Right forelimb (tissue), 1 donor: ENCODE results near the gene RAB4B.
"Not testable (repeated sequence)": the region's sequence is repeated elsewhere in the genome, so short reads cannot be mapped to it uniquely, and the experiment has no call there.

Source experiments
- DNase-seq: peaks from one replicate; pipeline ENCODE4 v3.0.0-alpha.2; 2018

RAB4B gene, protein sequence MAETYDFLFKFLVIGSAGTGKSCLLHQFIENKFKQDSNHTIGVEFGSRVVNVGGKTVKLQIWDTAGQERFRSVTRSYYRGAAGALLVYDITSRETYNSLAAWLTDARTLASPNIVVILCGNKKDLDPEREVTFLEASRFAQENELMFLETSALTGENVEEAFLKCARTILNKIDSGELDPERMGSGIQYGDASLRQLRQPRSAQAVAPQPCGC

DNA sequence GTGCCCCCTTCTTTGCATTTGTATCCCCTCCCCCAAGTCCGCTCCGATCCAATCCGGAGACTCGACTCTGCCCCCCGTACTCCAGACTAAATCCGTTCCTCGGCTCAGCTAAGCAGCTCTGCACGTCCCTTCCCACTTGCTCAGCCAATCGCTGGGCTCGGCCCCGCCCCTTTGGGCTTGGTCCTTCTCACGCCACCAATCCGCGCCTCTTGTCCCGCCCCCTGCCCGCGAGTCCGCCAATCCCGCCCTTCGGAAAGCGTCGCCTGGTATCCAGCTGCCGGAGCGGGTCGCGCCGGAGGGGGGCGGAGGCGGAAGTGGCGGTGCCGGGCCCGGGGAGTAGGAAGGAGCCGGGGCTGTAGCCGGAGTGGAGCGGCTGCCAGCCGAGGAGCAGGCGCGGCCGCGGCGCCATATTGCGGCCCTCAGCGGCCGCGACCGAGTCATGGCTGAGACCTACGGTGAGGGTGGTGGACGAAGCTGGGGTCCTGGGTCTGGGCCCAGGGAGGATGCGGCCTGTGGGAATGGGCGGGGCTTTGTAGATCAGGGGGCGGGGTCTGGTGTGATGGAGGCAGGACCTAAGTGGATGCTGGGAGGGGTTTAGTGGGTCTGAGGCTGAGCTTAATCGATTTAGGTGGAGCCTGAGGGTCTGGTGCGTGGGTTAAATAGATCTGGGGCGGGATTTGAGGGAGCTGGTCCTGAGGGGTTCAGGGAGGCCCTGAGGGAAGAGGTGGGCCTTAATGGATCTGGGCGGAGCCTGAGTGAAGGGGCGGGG is at the start of gene RAB4B:
TSS of gene RAB4B (plus strand) at position 311 of the 769 bp plus-strand sequence. CDS start at position 440, 129 bp downstream.
- peak; percentile 100 for DNase-seq

DNA sequence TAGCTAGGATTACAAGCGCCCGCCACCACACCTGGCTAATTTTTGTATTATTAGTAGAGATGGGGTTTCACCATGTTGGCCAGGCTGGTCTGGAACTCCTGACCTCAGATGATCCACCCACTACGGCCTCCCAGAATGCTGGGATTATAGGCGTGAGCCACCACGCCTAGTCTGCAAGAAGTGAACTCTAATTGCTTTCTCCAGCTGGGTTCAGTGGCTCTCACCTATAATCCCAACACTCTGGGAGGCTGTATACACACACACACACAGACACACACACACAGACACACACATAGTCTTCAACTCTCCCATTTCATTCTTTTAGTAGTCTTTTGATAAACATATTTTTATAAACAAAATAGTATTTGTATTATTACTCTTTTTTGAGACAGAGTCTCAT is 48.0 kb upstream of the RAB4B start:
- DNase-seq, result not testable (repeated sequence)

DNA sequence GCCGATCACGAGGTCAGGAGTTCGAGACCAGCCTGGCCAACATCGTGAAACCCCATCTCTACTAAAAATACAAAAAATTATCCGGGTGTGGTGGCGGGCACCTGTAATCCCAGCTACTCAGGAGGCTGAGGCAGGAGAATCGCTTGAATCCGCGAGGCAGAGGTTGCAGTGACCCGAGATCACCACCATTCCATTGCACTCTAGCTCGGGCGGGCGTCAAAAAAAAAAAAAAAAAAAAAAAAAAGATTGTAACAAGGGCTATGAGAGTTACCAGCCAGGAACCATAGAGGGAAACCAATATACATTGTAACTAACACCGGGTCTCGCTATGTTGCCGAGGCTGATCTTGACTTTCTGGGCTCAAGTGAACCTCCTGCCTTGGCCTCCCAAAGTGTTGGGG is 45.7 kb upstream of the RAB4B start:
- not testable (repeated sequence) for DNase-seq

DNA sequence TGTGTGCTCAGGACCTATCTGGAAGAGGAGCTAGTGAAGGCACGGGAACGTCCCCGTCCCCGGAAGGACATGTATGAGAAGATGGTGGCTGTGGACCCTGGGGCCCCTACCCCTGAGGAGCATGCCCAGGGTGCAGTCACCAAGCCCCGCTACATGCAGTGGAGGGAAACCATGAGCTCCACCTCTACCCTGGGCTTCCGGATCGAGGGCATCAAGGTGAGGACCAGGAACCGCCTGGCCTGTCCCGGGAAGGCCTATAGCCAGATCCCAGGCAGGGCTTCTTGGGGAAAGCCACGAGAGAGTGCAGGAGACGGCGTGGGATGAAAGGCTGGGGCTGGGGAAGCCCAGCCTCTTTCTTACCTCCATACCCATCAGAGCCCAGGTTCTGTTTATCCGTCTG is 44.9 kb upstream of the RAB4B start:
- no peak for DNase-seq

DNA sequence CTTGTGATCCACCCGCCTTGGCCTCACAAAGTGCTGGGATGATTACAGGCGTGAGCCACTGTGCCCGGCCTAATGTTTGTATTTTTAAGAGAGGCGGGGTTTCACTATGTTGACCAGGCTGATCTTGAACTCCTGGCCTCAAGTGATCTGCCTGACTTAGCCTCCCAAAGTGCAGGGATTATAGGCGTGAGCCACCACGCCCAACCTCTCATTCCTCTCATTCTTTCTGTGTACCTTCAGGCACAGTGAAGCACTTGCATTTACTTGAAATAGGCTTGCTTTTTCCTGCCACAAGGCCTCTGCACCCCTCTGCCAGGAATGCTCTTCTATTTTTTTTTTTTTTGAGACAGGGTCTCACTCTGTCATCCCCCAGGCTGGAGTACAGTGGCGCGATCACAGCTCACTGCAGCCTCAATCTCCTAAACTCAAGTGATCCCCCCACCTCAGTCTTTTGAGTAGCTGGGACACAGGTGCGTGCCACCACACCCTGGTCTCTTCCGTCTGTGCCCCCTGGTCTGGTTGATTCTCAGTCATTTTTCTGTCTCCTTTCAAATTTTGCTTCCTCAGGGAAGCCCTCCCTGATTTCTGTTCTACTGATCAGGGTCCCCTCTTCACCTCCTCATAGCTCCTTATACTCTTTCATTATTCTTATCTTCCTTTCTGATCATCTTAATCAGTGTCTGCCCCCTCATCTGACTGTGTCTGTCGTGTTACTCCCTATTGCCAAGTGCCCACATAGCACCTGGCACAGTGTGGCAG is 42.9 kb upstream of the RAB4B start:
- DNase-seq, result no peak

DNA sequence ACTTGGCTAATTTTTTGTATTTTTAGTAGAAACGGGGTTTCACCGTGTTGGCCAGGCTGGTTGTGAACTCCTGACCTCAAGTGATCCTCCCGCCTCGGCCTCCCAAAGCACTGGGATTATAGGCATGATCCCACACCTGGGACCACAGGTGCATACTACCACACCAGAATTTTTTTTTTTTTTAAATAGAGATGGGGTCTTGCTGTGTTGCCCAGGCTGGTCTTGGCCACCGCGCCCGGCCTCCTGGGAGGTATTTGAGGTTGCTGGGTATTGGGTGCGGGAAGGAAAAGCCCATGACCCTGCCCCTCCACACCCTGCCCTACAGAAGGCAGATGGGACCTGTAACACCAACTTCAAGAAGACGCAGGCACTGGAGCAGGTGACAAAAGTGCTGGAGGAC is 41.4 kb upstream of the RAB4B start:
- no peak for DNase-seq

DNA sequence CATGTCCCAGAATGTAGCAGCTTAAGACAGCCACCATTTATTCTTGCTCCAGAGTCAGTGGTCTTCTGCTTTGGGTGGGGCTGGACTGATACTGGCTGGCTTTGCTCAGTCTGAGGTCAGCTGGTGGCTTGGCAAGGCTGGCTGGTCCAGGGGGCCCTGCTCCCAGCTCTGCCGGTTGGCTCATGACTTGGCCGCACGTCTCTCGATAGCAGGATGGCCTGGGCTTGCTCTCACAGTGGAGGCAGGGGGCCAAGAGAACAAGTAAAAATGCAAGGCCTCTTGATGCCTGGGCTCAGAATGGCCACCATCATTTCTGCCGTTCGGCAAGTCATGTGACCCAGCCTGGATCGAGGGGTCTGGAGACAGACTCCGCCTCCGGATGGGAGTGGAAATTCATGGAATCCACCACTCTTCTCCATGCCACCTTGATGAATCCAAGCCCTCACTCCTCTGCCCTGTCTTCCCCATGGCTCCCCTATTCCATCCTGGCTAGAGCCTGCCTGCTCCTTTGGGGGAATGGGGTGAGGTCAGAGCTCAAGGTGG is 40.9 kb upstream of the RAB4B start:
- no peak for DNase-seq

DNA sequence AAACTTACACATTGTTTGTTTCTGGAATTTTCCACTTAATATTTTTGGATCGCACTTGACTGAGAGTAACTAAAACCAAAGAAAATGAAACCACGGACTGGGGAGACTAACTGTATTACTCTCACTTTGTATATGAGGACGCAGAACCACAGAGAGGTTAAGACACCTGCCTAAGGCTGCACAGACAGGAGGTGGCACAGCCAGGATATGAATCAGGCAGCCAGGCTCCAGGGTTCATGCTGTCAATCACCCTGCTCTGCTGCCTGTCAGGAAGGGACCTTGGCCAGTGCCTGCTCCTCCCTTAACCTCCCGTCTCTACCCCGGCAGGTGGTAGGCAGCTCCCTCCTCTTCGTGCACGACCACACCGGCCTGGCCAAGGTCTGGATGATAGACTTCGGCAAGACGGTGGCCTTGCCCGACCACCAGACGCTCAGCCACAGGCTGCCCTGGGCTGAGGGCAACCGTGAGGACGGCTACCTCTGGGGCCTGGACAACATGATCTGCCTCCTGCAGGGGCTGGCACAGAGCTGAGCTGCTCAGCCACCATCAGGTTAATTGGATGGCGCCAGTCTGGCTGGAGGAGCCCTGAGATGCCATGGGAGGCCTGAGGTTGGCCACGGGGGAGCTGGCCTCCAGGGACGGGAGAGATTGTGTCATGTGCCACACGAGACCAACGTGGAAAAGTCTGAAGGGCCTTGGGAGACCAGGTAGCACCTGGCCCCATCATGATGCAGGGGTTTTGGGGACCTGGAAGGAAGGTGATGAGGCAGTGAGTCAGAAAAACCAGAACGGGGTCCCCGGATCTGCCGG is 38.8 kb upstream of the RAB4B start:
- DNase-seq, result no peak

DNA sequence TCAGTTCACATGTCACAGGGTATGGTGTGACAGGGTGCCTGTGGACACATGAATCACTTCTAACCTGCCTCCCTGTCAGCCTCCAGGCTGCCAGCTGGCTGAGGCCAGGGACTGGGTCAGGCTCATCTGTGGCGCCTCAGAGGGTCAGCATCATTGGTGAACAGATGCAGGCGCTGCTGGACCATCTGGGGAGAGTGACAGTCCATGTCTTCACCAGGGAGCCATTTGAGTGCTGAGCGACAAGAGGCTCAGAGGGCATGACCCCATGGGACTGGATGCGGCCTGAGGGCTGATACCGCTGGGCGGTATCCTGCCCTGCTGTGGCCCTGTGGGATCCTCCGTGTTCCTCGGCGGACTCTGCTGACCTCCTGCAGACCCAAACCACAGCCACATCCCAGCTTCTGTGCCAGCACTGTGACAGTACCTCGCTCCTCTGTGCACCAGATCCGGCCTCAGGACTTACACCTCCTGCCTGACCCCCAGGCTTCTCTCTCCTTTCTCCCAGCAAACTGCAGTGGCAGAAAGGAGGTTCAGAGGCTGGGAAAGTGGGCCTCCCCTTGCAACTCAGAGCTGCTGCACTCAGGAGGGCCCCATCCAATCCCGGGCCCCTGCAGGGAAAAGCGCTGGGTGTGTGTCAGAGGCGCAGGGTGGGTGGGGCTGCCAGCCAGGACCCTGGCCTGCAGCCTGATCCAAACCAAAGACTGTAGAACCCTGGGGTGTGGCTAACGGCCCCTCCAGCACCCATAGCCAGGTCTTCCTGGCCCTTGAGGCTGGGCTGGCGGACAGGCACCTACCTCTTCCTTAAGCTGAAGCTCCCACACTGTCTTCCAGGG is 38.0 kb upstream of the RAB4B start:
- DNase-seq, result no peak

DNA sequence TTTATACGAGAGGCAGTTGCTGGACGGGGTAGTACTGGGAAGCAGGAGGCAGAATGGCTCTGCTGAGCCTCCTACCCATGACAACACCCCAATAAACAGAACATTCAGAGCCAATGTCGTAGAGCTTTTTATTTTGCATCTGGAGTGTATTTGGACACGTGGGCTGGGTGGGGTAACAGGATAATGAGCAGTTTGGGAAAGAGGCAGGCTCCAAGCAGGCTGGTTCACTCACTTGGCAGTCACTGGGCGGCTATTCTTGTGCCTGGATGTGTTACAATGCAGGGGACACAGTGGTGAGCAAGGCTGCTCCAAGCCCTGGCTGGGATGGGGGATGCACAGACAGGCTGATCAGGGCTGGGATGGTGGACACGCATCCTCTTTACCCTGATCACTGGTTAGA is 37.3 kb upstream of the RAB4B start:
- peak; percentile 68 for DNase-seq

DNA sequence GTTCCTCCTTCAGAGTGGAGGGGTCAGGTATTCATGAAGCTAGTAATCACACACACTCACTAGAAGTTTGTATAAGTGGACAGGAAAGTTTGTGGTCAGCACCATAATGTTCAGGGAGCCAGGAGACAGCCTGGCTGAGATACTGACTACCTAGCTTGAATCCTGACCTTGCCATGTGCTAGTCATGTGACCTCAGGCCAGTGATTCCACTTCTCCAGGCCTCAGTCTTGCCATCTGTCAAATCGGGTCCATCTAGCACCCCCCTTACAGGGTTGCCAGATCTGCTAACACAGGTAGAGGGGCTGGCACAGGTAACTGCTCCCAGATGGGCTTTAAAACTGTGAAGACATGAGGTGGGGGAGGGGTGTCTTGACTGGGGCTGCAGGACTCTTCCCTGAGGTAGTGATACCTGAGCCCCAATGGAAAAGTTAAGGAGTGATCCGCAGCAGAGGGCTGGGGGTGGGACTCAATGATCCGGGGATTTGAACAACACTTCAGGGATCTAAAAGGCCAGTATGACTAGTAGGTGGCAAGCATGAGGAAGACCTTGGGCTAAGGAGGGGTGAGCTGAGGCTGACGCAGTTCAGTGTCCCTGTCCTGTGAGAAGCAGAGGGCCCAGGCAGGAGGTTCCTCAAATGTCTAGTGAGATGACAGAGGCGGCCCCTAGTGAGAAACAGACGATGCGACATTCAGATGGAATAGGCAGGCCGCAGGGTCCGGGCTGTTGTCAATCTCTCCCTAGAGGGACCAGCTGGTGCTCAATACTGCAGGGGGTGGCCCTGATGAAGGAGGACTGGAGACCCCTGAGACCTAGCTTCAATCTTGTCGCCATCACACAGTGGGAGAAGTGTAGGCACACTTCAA is 36.3 kb upstream of the RAB4B start:
- no peak for DNase-seq

DNA sequence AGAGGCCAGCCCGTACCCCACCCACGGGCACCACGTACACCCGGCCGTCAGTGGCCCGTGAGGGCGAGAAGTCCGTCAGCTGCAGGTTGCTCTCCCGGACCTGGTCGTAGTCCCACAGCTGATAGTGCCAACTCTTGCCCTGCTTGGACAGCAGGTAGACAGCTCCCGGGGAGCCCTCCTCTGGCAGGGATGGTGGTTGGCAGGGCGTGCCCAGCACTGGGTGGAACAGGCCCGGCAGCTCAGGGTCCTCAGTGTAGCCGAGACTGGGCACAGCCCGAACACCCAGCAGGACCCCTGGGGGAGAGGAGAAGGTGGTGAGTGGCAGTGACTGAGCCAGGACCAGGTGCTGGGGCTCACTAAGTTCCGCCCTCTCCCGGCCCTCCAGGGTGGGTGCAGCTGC is 35.6 kb upstream of the RAB4B start:
- no peak for DNase-seq

DNA sequence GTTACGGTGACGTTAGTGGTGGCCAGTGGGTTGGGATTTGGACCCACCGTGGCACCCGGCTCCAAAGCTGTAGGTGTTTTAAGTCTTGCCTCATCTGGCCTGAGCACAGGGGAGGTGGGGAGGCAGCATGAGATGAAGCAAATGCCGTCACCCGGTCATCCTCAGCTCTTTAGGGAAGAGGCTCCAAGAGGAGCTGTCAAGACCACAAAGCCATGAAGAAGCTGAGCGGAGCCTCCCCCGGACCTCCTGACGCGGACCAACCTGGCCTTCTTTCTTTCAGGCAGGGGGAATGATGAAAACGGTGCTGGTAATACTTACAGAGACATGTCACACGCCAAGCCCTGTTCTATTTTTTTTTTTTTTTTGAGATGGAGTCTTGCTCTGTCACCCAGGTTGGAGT is 35.2 kb upstream of the RAB4B start:
- no peak for DNase-seq

DNA sequence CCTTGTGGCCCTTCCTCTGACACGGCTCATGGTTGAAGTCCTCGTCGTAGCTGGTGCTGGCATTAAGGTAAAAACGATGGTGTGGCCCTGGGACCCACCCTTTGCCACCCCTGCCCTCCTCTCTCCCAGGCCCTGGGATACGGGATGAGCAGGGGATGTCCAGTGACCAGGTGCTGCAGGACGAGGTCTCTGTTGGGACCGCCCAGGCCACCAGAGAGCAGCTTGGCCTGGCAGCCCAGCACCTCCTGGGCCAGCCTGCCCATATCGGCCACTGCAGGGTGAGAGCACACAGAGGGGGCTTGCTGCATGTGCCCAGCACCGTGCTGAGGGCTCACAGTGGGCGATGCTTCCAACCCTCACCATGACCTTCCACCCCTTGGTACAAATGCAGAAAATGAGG is 34.1 kb upstream of the RAB4B start:
- DNase-seq, result no peak

DNA sequence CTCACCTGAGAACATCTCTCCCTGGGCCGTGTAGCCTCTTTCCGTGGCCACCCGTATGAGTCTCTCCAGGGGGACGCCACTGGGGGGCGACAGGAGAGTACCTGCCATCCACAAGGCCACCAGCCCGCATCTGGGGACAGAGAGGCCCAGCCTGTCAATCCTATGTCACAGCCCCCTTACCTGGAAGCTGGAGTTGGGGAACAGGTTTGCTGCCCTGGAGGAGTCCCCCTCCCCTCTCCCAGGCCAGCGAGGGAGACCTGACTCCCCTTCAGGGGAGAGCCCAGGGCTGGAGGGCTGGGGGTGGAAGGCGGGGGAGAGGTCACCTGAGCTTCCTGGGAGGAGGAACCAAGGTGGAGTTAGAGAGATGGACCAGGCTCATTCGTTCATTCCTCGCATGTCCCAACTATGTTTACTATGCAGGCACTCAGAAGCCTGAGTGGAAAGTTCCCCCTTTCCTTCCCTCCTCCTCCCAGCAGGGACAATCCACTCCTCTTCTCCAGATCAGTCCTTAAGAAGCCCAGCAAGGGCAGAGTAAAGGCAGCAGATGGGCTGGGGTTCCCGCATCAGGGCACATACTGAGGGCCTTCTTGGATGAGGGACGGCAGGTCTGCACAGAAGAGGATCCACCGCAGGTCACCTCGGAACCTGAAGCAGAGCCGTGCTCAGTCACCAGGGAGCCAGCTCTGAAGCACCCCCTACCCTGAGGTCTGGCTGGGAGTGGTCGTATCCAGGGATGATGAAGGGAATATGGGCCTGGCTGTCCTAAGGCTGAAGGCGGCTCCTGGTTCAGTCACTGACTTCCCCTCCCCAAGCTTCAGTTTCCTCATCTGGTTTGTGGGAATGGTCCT is 33.3 kb upstream of the RAB4B start:
- DNase-seq, result no peak

DNA sequence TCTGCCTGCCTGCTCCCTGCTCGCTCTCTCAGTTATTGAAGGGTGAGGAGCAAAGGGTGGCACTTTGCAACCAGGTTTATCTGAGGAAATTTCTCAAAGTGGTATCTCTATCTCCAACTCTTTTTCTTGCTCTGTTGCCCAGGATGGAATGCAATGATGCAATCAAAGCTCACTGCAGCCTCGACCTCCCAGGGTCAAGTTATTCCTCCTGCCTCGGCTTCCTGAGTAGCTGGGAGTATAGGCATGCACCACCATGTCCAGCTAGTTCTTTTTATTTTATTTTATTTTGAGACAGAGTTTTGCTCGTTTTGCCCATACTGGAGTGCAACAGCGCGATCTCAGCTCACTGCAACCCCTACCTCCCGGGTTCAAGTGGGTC is 32.7 kb upstream of the RAB4B start:
- no peak for DNase-seq

DNA sequence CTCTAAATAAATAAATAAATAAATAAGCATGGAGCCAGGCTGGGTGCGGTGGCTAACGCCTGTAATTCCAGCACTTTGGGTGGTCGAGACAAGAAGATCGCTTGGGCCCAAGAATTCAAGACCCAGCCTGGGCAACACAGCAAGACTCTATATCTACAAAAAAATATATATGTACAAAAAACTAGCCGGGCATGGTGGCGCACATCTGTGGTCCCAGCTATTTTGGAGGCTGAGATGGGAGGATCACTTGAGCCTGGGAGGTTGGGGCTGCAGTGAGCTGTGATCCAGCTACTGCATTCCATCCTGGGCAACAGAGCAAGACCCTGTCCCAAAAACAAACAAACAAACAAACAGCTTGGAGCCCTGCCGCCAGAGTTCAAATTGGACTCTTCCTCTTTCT is 30.5 kb upstream of the RAB4B start:
- DNase-seq, result no peak

DNA sequence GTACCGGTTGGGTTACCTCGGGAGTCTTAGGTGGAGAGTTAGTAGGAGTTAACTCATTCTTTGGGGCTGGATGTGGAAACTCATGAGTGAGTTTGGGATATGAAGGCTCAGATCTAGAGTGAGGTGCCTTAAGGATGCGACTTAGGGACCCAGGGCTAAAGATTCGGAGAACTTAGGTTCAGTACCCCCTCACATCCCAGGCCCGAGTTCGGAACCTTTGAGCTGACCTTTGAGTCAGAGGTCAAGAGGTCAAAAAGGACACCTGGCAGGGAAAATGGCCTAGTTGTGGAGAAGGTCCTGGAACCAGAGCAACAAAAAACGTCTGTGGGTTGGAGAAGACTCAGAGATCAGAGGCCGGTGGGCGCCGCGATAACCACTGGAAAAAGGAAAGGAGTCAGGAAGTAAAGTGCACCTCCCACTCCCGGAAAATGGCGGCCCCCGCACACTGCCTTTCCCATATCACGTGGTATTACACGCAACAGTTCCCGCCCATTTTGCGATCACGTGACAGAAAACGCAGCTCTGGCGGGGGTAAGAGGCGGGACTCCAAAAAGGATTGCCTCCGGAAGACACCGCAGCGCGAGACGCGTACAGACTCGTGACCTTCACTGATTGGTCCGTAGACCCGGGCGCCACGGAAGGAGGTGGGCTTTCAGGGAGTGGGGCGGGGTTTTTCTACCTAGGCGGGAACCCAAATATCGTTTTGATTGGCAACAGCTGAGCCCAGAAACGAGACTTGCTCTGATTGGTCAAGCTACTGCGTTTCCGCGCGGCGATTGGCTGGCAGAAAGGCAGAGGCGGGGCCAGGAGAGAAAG is 27.8 kb upstream of the RAB4B start, which contains the start of gene ACTMAP:
TSS of gene ACTMAP (minus strand) at position 420 of the 816 bp plus-strand sequence. CDS start 674 bp downstream, outside the sequence.
- peak; percentile 100 for DNase-seq
